Measurements from ENCODE around the gene GPANK1.

The GPANK1 gene

DNA sequence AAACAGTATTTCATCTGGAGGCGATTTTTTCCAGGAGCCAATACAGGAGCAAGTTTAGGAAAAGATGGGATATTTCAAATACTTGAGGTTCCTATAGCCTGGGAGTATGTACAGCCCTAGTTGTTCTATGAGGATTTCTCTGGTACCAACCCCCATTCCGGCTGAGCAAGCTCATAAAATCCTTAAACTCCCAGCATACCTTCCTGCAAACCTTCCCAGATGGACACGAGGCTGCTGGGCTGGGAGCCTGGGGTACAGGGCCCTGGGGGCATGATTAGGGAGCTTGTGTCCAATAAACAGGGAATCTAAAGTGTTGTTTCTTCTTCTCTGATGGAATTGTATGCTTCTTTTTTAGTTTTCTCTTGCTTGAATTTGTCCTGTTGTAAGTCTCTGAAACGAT lies 42.8 kb downstream of the GPANK1 start:
- H3K27me3 ChIP-seq = no peaks in the 10 kb centered on the region
- peaks cover 61% of the 10 kb centered on the region for H4K20me1 ChIP-seq

DNA sequence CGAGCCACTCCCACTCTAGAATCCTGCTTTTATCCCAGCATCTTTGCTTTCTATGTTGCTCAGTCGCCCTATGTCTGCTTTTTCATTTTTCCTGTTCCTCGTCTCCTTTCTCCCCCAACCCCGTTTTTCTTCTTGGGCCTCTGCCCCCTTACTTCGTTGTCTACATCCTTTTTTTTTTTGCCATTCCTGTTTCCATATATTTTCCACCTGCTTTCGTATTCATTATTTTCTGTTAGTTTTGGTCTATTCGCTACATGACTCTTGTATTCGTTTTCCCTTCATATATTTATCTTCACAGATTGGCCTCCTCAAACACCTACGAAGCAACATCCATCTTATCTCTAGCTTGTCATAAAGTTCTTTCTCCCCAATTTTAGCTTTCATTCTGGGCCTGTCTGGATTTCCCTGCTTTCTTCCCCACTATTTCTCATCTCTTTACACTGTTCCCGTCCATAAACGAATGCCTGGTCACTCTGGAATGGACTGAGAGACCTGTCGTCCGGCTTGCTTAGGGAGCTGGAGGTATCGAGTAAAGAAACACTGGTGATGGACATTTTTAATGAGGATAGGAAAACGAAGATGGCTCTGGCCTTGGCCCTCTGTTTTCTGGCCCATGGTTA lies 43.4 kb downstream of the GPANK1 start:
- H3K9ac ChIP-seq = peak overlapping the region; percentile 99
- peak overlapping the region; percentile 98 for H3K4me3 ChIP-seq
- peaks cover 55% of the 10 kb centered on the region for H4K20me1 ChIP-seq
- peaks cover 22% of the 10 kb centered on the region for H3K4me1 ChIP-seq
- no peak for TF ChIP-seq Cebpa-rat (IDR thresholded peaks at IDR 0.05)
- H3K36me3 ChIP-seq = peaks cover 49% of the 10 kb centered on the region
- no peaks in the 10 kb centered on the region for H3K27me3 ChIP-seq
- H3K27ac ChIP-seq = peak overlapping the region; percentile 99
- H3K4me2 ChIP-seq = peak overlapping the region; percentile 98
- no peaks in the 10 kb centered on the region for H3K9me3 ChIP-seq

More for the DNA sequence above, 42.8 kb downstream of the GPANK1 start:
- no peaks in the 10 kb centered on the region for H3K9me3 ChIP-seq
- peaks cover 55% of the 10 kb centered on the region for H3K36me3 ChIP-seq
- peak overlapping the region; percentile 98 for H3K4me3 ChIP-seq
- H3K9ac ChIP-seq = peak overlapping the region; percentile 99
- no peak for TF ChIP-seq Cebpa-rat (IDR thresholded peaks at IDR 0.05)
- H3K27ac ChIP-seq = peak overlapping the region; percentile 99
- H3K4me2 ChIP-seq = peak overlapping the region; percentile 98
- peaks cover 20% of the 10 kb centered on the region for H3K4me1 ChIP-seq

DNA sequence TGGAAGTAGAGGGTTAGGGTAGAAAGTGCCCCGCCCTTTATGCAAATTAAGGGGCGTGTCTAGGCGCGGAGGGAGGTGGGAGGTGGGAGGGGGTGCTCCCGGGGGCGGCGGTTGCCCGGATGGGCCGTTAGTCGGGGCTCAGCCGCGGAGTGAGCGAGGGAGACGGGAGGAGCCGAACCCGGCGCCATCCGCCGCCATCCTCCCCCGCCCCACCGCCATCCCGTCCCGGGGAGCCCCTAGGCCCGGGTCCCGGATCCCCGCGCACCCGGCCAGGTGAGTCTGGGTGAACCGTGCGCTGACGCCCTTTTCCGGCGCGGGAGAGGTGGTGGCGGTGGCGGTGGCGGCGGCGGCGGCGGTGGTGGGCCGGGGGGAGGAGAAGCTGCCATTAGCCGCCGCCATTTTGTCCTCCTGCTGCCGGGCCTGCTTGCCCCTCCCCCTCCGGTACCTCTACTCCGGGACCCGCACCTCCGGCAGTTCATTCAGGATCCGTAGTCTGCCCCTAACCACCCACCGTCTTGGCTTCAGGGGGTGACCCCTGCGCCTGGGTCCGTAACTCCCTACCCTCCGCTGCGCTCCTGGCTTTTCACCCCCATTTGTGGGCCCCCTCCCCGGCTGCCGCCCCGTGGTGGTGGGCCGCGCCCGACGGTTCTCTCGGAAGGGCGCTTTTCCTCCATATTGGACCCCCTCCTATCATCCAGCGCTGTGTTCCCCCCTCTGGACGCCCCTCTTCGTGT lies 44.0 kb downstream of the GPANK1 start, which contains the start of gene PRRC2A:
Gene PRRC2A, plus strand, starts transcription at position 130 of the 734 bp plus-strand sequence. CDS start 2,075 bp downstream, outside the sequence.
- H3K9me3 ChIP-seq = no peaks in the 10 kb centered on the region
- H3K4me2 ChIP-seq = peak within 1 kb of the TSS; percentile 98
- peak within 1 kb of the TSS; percentile 98 for H3K4me3 ChIP-seq
- peaks cover 49% of the 10 kb centered on the region for H4K20me1 ChIP-seq
- H3K9ac ChIP-seq = peak within 1 kb of the TSS; percentile 99
- H3K27ac ChIP-seq = peak within 1 kb of the TSS; percentile 99
- H3K27me3 ChIP-seq = no peaks in the 10 kb centered on the region
- H3K36me3 ChIP-seq = peaks cover 43% of the 10 kb centered on the region
- TF ChIP-seq Cebpa-rat (IDR thresholded peaks at IDR 0.05) = no peak
- H3K4me1 ChIP-seq = peaks cover 29% of the 10 kb centered on the region

DNA sequence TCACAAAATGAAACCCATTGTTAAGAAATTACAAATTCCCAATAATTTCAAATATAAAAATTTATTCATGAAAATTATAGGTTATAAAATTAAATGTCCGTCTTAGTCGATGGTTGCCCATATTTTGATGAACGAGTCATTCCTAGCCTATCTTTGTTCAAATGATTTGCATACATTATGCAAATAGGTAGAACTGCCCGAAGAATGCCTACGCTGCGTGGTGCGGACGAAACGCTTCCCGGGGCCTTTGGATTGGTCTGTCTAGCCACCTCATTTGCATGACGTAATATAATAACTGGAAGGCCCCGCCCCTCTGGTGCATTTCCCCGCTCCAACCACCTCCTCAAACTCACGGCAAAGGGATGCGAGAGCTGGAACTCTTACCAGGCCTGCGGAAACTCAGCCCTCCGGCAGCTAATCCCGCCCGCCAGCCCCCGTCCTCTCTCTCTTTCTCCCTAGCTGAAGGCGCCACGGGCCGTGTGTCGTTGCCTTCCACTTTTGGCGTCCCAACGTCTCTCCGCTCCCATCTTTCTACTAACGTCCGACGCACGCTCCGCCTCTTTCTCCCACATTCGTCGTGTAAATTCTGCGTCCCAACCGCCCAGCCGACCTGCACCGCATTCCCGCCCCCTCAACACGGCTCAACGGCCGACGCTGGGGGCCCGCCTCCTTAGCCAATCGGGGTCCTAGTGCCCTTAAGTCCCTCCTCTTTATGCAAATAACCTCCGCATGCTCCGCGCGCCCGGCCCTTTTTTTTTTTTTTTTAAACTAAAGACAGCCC lies 44.8 kb downstream of the GPANK1 start:
- Histone ChIP-seq H3K4me1 (peaks cover 37% of the 10 kb centered on the region), H3K4me2 (peak overlapping the region; percentile 50), H3K4me3 (peak overlapping the region; percentile 98), H3K9me3 (no peaks in the 10 kb centered on the region), H3K9ac (peak overlapping the region; percentile 90), H3K36me3 (peaks cover 35% of the 10 kb centered on the region), H3K27ac (peak overlapping the region; percentile 96), H3K27me3 (no peaks in the 10 kb centered on the region), H4K20me1 (peaks cover 41% of the 10 kb centered on the region)
- TF ChIP-seq Cebpa-rat (IDR thresholded peaks at IDR 0.05) = no peak

DNA sequence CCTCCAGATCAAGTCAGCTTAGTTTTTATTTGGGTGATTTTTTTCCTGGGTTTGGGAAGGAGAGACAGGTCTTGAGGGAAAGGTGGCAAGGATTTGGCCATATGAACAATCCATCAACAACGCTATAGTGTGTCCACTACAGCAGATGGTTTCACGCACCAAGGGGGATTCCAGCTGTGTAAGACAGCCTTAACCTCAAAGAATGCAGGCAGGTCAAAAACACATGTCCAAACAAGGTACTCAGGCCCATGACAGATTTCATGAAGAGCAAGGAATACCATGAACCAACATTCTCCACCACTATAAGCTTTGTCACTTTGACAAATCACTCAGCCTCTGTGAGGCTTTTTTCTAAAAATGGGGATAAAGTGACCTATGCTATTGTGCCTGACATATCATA lies 47.8 kb downstream of the GPANK1 start:
- H3K4me1 ChIP-seq = peaks cover 32% of the 10 kb centered on the region
- no peak overlapping the region for H3K9ac ChIP-seq
- H3K4me3 ChIP-seq = no peak overlapping the region
- H3K27ac ChIP-seq = no peak overlapping the region
- no peaks in the 10 kb centered on the region for H3K27me3 ChIP-seq
- H3K36me3 ChIP-seq = peaks cover 5% of the 10 kb centered on the region; the same call in 1 of the 2 replicates
- TF ChIP-seq Cebpa-rat (IDR thresholded peaks at IDR 0.05) = no peak
- H4K20me1 ChIP-seq = peaks cover 11% of the 10 kb centered on the region
- H3K9me3 ChIP-seq = no peaks in the 10 kb centered on the region
- H3K4me2 ChIP-seq = no peak overlapping the region

DNA sequence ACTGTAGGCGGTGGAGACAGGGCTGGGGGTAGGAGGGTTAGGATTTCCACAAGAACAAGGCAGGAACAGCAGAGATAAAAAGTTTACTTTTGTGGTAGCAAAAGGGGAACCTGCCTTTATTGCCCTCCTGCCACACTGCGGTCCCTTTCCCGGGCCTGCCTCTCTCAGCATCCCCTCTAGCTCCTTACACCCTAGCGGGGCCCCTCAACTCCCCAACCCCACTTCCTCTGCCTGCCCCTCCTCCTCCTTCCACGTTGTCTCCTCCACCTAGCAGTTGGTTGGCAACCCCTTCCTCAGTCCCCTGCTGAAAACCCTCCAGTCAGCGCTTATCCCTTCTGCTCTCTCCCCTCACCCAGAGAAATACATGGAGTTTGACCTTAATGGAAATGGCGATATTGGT lies 49.0 kb downstream of the GPANK1 start:
- Histone ChIP-seq H3K27ac (peak overlapping the region; percentile 45), H3K4me1 (peaks cover 26% of the 10 kb centered on the region), H4K20me1 (no peaks in the 10 kb centered on the region), H3K9me3 (no peaks in the 10 kb centered on the region), H3K4me3 (no peak overlapping the region; the same call in 1 of the 2 replicates), H3K9ac (0 out of 2 replicates have a peak overlapping the region, but pooled peaks have one; percentile 29), H3K36me3 (no peaks in the 10 kb centered on the region), H3K27me3 (no peaks in the 10 kb centered on the region), H3K4me2 (peak overlapping the region; percentile 72)
- TF ChIP-seq Cebpa-rat (IDR thresholded peaks at IDR 0.05) = no peak

DNA sequence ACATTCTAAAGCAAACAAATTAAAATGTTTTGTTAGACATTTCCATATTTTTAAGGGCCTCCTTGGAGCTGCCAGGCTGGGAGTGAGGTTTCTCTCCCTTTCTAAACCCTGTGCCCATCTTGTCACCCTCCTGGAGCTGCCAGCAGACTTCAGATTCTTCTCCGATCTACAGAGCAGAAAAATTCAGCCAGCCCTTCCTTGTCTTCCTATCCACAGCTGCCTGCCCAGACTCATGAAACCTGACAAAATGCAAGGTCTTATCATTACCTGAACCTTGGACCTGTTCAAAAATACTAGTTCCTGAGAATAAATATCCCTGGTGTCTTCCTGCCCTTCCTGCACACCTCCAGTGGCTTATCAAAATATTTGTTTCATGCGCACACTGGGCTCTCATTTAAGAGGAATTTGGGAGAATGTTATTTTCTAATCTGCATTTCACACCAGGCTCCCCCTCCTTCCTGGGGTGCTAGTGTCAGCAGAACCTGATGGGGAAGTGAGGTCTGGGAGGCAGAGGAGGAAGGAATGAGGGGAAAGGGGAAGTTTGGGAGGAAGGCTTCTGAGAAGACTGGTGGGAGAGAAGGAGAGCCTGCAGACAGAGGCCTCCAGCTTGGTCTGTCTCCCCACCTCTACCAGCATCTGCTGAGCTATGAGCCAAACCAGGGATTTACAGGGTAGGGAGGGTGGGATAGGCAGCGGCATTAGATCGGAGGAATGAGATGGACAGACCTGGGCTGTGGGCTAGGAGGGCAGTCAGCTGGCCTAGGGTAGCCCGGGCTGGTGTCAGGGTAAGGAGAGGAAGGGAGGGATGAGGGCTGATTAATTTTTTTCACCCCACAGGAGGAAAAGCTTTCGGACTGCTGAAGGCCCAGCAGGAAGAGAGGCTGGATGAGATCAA lies 49.9 kb downstream of the GPANK1 start, which contains the start of gene AIF1:
Gene AIF1, plus strand, starts transcription at position 551 of the 895 bp plus-strand sequence. Its CDS starts 96 bp downstream, at position 647.
- Histone ChIP-seq H3K4me1 (peaks cover 26% of the 10 kb centered on the region), H3K27ac (peak within 1 kb of the TSS; percentile 45), H3K9me3 (no peaks in the 10 kb centered on the region), H3K27me3 (no peaks in the 10 kb centered on the region), H3K36me3 (no peaks in the 10 kb centered on the region), H3K9ac (0 out of 2 replicates have a peak within 1 kb of the TSS, but pooled peaks have one; percentile 29), H3K4me2 (peak within 1 kb of the TSS; percentile 72), H4K20me1 (no peaks in the 10 kb centered on the region), H3K4me3 (no peak within 1 kb of the TSS; the same call in 1 of the 2 replicates)
- TF ChIP-seq Cebpa-rat (IDR thresholded peaks at IDR 0.05) = no peak

DNA sequence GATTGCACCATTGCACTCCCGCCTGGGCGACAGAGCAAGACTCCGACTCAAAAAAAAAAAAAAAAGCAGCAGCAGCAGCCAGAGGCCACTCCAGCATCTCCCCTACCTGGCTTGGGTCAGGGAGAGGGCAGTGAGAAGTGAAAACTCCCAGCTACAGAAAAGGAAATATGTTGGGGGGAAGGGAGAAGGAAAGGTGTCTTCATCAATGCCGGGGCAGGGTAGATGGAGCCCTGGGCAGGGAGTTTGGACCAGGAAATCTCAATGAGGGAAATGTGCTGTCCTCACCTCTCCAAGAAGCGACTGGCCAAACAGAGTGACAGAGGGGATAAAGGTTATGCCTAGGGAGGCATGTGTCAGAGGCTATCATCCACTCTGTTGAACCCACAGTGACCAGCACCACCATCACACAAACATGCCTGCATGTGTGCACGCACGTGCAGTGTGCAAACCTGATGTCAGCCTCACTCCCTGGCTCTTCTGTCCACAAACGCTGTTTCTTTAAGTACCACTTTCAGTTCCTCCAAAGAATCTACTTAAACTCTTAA lies 50.6 kb downstream of the GPANK1 start:
- Histone ChIP-seq H3K9ac (no peak overlapping the region), H3K4me2 (0 out of 2 replicates have a peak overlapping the region, but pooled peaks have one; percentile 72), H4K20me1 (no peaks in the 10 kb centered on the region), H3K27me3 (no peaks in the 10 kb centered on the region), H3K4me3 (no peak overlapping the region), H3K27ac (no peak overlapping the region), H3K36me3 (no peaks in the 10 kb centered on the region), H3K9me3 (no peaks in the 10 kb centered on the region), H3K4me1 (peaks cover 26% of the 10 kb centered on the region)
- TF ChIP-seq Cebpa-rat (IDR thresholded peaks at IDR 0.05) = no peak
